Mesendoderm (in vitro differentiated cells): ENCODE measurements around the gene NTRK2.

Source experiments
- DNase-seq: peaks from one replicate; pipeline ENCODE4 v3.0.0; 2013
- H2AK5ac ChIP-seq: 2 replicates; pipeline ENCODE4 v1.6.1; 2013; ENCODE audit warnings: low read length, inconsistent platforms
- H2BK120ac ChIP-seq: 2 replicates; pipeline ENCODE4 v1.6.1; 2013; ENCODE audit warnings: low read depth, mild to moderate bottlenecking, low read length, moderate library complexity, mixed read lengths
- H2BK15ac ChIP-seq: replicated peaks from 2 replicates; pipeline ENCODE4 v1.6.1; 2013; ENCODE audit warnings: low read depth, mild to moderate bottlenecking, moderate library complexity
- H2BK5ac ChIP-seq: 2 replicates; pipeline ENCODE4 v1.6.1; 2013; ENCODE audit warnings: low read length, inconsistent platforms
- H3K18ac ChIP-seq: 2 replicates; pipeline ENCODE4 v1.6.1; 2013; ENCODE audit warnings: mild to moderate bottlenecking, low read length, mixed read lengths
- H3K23ac ChIP-seq: one replicate; pipeline ENCODE4 v1.6.1; 2013; ENCODE audit warnings: low read length
- H3K27ac ChIP-seq: 2 replicates; pipeline ENCODE4 v1.5.1; 2013; ENCODE audit warnings: low read depth, mild to moderate bottlenecking, inconsistent platforms, low read length, moderate library complexity
- H3K27me3 ChIP-seq: 2 replicates; pipeline ENCODE4 v1.6.1; 2013; ENCODE audit warnings: low read length, control low read depth, mild to moderate bottlenecking, inconsistent platforms; ENCODE audit not compliant: insufficient read depth, poor library complexity
- H3K36me3 ChIP-seq: 2 replicates; pipeline ENCODE4 v1.6.1; 2013; ENCODE audit warnings: low read length, inconsistent platforms; ENCODE audit not compliant: control insufficient read depth, insufficient read depth
- H3K4ac ChIP-seq: one replicate; pipeline ENCODE4 v1.6.1; 2013; ENCODE audit warnings: low read depth, mild to moderate bottlenecking, low read length, moderate library complexity
- H3K4me1 ChIP-seq: 2 replicates; pipeline ENCODE4 v1.6.1; 2013; ENCODE audit warnings: low read depth, low read length, inconsistent platforms; ENCODE audit not compliant: control insufficient read depth
- H3K4me2 ChIP-seq: 2 replicates; pipeline ENCODE4 v1.6.1; 2013; ENCODE audit warnings: low read length
- H3K4me3 ChIP-seq: 2 replicates; pipeline ENCODE4 v1.5.1; 2013; ENCODE audit warnings: mild to moderate bottlenecking, low read length
- H3K56ac ChIP-seq: one replicate; pipeline ENCODE4 v1.6.1; 2013; ENCODE audit warnings: low read length
- H3K79me1 ChIP-seq: 2 replicates; pipeline ENCODE4 v1.6.1; 2013; ENCODE audit warnings: low read length, inconsistent platforms
- H3K79me2 ChIP-seq: 2 replicates; pipeline ENCODE4 v1.6.1; 2013; ENCODE audit warnings: mild to moderate bottlenecking, low read length; ENCODE audit not compliant: control insufficient read depth, insufficient read depth
- H3K9ac ChIP-seq: 2 replicates; pipeline ENCODE4 v1.6.1; 2013; ENCODE audit warnings: low read length, inconsistent platforms
- H4K5ac ChIP-seq: one replicate; pipeline ENCODE4 v1.6.1; 2013; ENCODE audit warnings: low read length
- H4K8ac ChIP-seq: one replicate; pipeline ENCODE4 v1.6.1; 2013; ENCODE audit warnings: low read depth, mild to moderate bottlenecking, control low read depth, low read length, moderate library complexity
- WGBS: extraction: QIAGEN DNeasy Blood & Tissue Kit; methylation state at CpG from one replicate; pipeline ENCODE4 v1.1.7; 2013; ENCODE audit warnings: low lambda C conversion rate, missing lambda C conversion rate; ENCODE audit not compliant: insufficient coverage; ENCODE audit errors: extremely low coverage; 5-methylcytosine and 5-hydroxymethylcytosine counted together

Gene NTRK2

DNA sequence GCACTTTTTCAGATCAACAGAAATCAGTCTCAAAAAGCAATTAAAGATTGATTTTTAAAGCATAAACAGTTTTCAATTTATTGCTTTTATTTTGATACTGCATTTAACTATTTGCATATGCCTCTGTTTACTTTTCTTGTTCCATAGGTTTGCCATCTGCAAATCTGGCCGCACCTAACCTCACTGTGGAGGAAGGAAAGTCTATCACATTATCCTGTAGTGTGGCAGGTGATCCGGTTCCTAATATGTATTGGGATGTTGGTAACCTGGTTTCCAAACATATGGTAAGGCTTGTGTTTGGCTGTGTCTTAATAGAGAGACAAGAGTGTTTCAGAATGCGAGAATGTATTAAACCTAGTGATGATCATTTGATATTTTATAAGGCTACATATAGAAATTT lies 53.9 kb downstream of the NTRK2 start:
- WGBS, result no CpG with 5 or more reads among the region's 3 CpGs
- Histone ChIP-seq H4K8ac (no peak overlapping the region), H3K4me1 (no peaks in the 10 kb centered on the region), H3K23ac (no peak overlapping the region), H2BK120ac (no peak overlapping the region), H3K36me3 (no peaks in the 10 kb centered on the region), H3K27me3 (no peaks in the 10 kb centered on the region), H3K4me3 (no peak overlapping the region), H3K79me1 (no peaks in the 10 kb centered on the region), H3K4ac (no peak overlapping the region), H2AK5ac (no peak overlapping the region), H3K4me2 (no peak overlapping the region), H4K5ac (no peak overlapping the region), H3K27ac (no peak overlapping the region), H3K56ac (no peak overlapping the region), H3K9ac (no peak overlapping the region), H2BK5ac (no peak overlapping the region), H3K18ac (no peak overlapping the region), H2BK15ac (no peak overlapping the region), H3K79me2 (no peaks in the 10 kb centered on the region)
- no peak for DNase-seq

DNA sequence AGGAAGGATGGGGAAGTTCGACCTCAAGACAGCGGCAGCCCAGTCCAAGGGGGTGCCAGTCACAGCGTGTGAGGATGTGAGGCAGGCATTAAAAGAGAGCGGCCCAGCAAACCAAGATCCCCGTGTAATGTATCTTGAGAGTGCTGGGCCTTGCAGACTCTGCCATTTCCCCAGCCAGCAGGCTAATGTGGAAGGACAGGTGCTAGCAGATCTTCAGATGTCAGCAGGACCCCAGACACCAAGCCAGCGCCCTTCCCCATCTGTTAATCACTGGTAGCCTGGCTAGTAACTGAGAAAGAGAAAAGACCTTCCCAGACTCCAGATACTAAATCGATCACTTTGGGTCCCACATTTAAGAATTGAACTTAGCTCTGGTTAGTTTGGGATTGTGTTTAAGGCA lies 62.2 kb downstream of the NTRK2 start:
- H3K27ac ChIP-seq, result no peak overlapping the region
- H3K27me3 ChIP-seq, result no peaks in the 10 kb centered on the region
- H2AK5ac ChIP-seq, result no peak overlapping the region
- no peak overlapping the region for H2BK120ac ChIP-seq
- no peaks in the 10 kb centered on the region for H3K36me3 ChIP-seq
- H3K79me2 ChIP-seq, result no peaks in the 10 kb centered on the region
- no peaks in the 10 kb centered on the region for H3K79me1 ChIP-seq
- no peak overlapping the region for H3K56ac ChIP-seq
- H3K4me1 ChIP-seq, result no peaks in the 10 kb centered on the region
- no peak overlapping the region for H3K18ac ChIP-seq
- H3K4me3 ChIP-seq, result no peak overlapping the region
- H3K9ac ChIP-seq, result no peak overlapping the region
- H2BK15ac ChIP-seq, result no peak overlapping the region
- no CpG with 5 or more reads among the region's 7 CpGs for WGBS
- no peak overlapping the region for H4K8ac ChIP-seq
- no peak overlapping the region for H3K4me2 ChIP-seq
- H2BK5ac ChIP-seq, result no peak overlapping the region
- no peak overlapping the region for H3K4ac ChIP-seq
- no peak for DNase-seq
- no peak overlapping the region for H3K23ac ChIP-seq
- no peak overlapping the region for H4K5ac ChIP-seq

DNA sequence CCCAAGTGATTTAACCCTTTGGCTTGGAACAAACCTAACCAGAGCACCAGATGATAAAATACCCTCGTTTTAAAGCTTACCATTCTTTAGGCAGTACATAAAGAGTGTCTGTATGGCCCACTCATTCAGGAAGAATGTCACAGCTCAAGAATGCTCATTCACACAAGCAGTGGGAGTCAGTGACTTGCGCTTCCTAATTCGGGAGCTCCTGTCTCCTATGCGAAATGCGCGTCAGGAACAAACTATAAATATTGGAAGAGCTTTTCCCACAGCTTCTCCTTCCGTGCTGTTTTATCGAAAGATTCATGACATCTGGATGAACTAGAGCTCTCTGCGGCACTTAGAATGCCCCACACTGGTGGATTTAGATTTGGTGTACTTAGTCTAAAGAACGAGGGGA lies 66.6 kb downstream of the NTRK2 start:
- peak; percentile 92 for DNase-seq
- Histone ChIP-seq H3K4me1 (no peaks in the 10 kb centered on the region), H3K4me2 (no peak overlapping the region), H2AK5ac (no peak overlapping the region), H3K18ac (no peak overlapping the region), H2BK120ac (no peak overlapping the region), H3K79me1 (no peaks in the 10 kb centered on the region), H3K23ac (no peak overlapping the region), H3K27ac (no peak overlapping the region), H3K79me2 (no peaks in the 10 kb centered on the region), H3K36me3 (no peaks in the 10 kb centered on the region), H3K9ac (no peak overlapping the region), H4K8ac (no peak overlapping the region), H3K27me3 (no peaks in the 10 kb centered on the region), H3K4ac (no peak overlapping the region), H2BK5ac (no peak overlapping the region), H3K4me3 (no peak overlapping the region), H2BK15ac (no peak overlapping the region), H4K5ac (no peak overlapping the region), H3K56ac (no peak overlapping the region)
- WGBS, result no CpG with 5 or more reads among the region's 10 CpGs

DNA sequence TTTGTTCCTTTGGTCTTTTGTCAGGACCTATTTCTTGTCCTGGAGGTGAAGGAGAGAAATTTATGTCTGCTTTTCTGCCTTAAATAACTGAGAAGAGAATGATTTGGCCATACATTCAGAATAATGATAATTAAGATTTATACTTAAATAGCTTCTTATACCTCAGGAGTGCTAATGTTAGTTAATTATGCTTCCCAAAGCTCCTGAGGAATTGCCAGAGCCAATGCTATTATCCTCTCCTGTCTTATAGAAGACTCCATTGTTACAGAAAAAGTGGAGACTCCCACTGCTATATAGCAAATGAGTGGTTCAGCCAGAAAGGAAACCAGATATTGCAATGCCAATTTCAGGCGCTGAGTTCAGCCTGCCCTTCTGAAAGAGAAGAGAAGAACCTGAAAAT lies 67.0 kb downstream of the NTRK2 start:
- no peaks in the 10 kb centered on the region for H3K27me3 ChIP-seq
- H2BK120ac ChIP-seq, result no peak overlapping the region
- no peak overlapping the region for H2AK5ac ChIP-seq
- H3K4me2 ChIP-seq, result no peak overlapping the region
- H3K79me2 ChIP-seq, result no peaks in the 10 kb centered on the region
- no peak overlapping the region for H3K56ac ChIP-seq
- no peak overlapping the region for H2BK15ac ChIP-seq
- no peak overlapping the region for H4K5ac ChIP-seq
- no peak overlapping the region for H3K18ac ChIP-seq
- DNase-seq, result no peak
- no peaks in the 10 kb centered on the region for H3K79me1 ChIP-seq
- H3K4me3 ChIP-seq, result no peak overlapping the region
- no peaks in the 10 kb centered on the region for H3K36me3 ChIP-seq
- no peak overlapping the region for H3K27ac ChIP-seq
- no peak overlapping the region for H3K9ac ChIP-seq
- H3K4ac ChIP-seq, result no peak overlapping the region
- no peak overlapping the region for H3K23ac ChIP-seq
- no peaks in the 10 kb centered on the region for H3K4me1 ChIP-seq
- WGBS, result no CpG with 5 or more reads among the region's 1 CpG
- H2BK5ac ChIP-seq, result no peak overlapping the region
- H4K8ac ChIP-seq, result no peak overlapping the region

DNA sequence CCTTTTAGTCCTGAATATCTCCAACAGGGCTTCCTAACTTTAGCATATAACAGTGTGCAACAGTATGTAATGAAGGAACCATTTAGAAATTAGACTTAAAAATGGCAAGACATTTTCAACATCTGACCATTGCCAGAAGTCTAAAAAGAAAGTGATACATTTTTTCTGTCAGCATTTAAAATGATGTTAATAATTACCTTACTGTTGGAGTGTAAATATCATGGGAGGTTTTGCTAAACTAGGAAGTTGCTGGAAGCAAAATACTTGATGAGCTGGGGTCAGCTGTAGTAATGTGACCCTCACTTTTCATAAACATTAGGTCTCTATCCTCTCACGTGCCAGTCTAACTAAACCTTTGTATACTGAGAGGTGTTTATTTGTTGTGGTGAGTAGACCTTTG lies 68.8 kb downstream of the NTRK2 start:
- no peaks in the 10 kb centered on the region for H3K4me1 ChIP-seq
- no CpG with 5 or more reads among the region's 1 CpG for WGBS
- no peak overlapping the region for H3K23ac ChIP-seq
- H2BK5ac ChIP-seq, result no peak overlapping the region
- no peak overlapping the region for H2BK120ac ChIP-seq
- no peak overlapping the region for H3K4ac ChIP-seq
- H3K56ac ChIP-seq, result no peak overlapping the region
- no peak overlapping the region for H3K18ac ChIP-seq
- no peak overlapping the region for H3K4me3 ChIP-seq
- no peaks in the 10 kb centered on the region for H3K36me3 ChIP-seq
- no peaks in the 10 kb centered on the region for H3K79me2 ChIP-seq
- no peak for DNase-seq
- no peak overlapping the region for H4K8ac ChIP-seq
- H3K27me3 ChIP-seq, result no peaks in the 10 kb centered on the region
- no peak overlapping the region for H3K9ac ChIP-seq
- no peak overlapping the region for H4K5ac ChIP-seq
- no peak overlapping the region for H3K27ac ChIP-seq
- no peak overlapping the region for H2AK5ac ChIP-seq
- H2BK15ac ChIP-seq, result no peak overlapping the region
- no peak overlapping the region for H3K4me2 ChIP-seq
- no peaks in the 10 kb centered on the region for H3K79me1 ChIP-seq

DNA sequence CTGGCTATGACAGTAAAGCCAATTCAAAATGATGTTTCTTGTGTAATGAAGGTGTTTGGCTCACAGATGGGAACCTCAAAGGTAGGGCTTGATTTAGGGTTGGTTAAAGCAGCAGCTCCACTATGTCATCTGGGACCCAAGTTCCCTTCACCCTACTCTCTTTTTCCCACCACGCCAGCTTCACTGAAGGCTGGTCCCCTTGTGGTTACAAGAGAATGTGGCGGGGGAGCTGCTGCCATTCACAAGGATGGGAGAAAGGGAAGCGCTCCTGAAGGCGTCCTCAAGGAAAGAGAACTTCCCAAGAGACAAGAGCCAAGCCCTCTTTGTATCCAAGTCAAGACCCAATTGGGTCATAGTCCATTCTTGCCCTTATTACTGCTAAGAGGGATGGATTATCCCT lies 72.7 kb downstream of the NTRK2 start:
- H4K8ac ChIP-seq, result no peak overlapping the region
- no peak overlapping the region for H3K27ac ChIP-seq
- no CpG with 5 or more reads among the region's 4 CpGs for WGBS
- no peak overlapping the region for H4K5ac ChIP-seq
- no peaks in the 10 kb centered on the region for H3K4me1 ChIP-seq
- H2AK5ac ChIP-seq, result no peak overlapping the region
- no peaks in the 10 kb centered on the region for H3K36me3 ChIP-seq
- no peak overlapping the region for H3K4me2 ChIP-seq
- DNase-seq, result no peak
- H3K4ac ChIP-seq, result no peak overlapping the region
- no peak overlapping the region for H3K18ac ChIP-seq
- H3K4me3 ChIP-seq, result no peak overlapping the region
- no peak overlapping the region for H2BK15ac ChIP-seq
- no peak overlapping the region for H3K23ac ChIP-seq
- H2BK5ac ChIP-seq, result no peak overlapping the region
- no peaks in the 10 kb centered on the region for H3K79me1 ChIP-seq
- no peak overlapping the region for H3K56ac ChIP-seq
- H3K9ac ChIP-seq, result no peak overlapping the region
- H3K79me2 ChIP-seq, result no peaks in the 10 kb centered on the region
- no peak overlapping the region for H2BK120ac ChIP-seq
- no peaks in the 10 kb centered on the region for H3K27me3 ChIP-seq
